T-helper 22 cell (primary cell): ENCODE results near the gene CAMKMT.

Experiments
- DNase-seq: peaks from one replicate; pipeline ENCODE4 v3.0.0-alpha.2; 2020; ENCODE audit warnings: low read depth

The CAMKMT gene

GRCh38 chr2:44649381-44649780 lies 287.6 kb downstream of the CAMKMT start:
- DNase-seq, result no peak

GRCh38 chr2:44650796-44651195 lies 289.0 kb downstream of the CAMKMT start:
- no peak for DNase-seq

GRCh38 chr2:44651974-44652373 lies 290.2 kb downstream of the CAMKMT start:
- DNase-seq, result no peak

GRCh38 chr2:44652701-44653100 lies 291.0 kb downstream of the CAMKMT start:
- no peak for DNase-seq

- no peak for DNase-seq
These were observed 293.7 kb downstream of the CAMKMT start for GRCh38 chr2:44655401-44655864.

- DNase-seq, result no peak
These were observed 294.7 kb downstream of the CAMKMT start for GRCh38 chr2:44656460-44656859.

- no peak for DNase-seq
These were observed 301.8 kb downstream of the CAMKMT start for GRCh38 chr2:44663471-44664073.

- DNase-seq, result no peak
These were observed 306.6 kb downstream of the CAMKMT start for GRCh38 chr2:44668336-44668735.

- no peak for DNase-seq
These were observed 309.5 kb downstream of the CAMKMT start for GRCh38 chr2:44671276-44671675.

- no peak for DNase-seq
These were observed 310.2 kb downstream of the CAMKMT start for GRCh38 chr2:44671916-44672315.

GRCh38 chr2:44672431-44672830 lies 310.7 kb downstream of the CAMKMT start:
- no peak for DNase-seq

GRCh38 chr2:44674473-44675284 lies 312.9 kb downstream of the CAMKMT start:
- no peak for DNase-seq

- DNase-seq, result no peak
These were observed 314.6 kb downstream of the CAMKMT start for GRCh38 chr2:44676379-44676778.

GRCh38 chr2:44679584-44679983 lies 317.8 kb downstream of the CAMKMT start:
- no peak for DNase-seq

- DNase-seq, result no peak
These were observed 318.2 kb downstream of the CAMKMT start for GRCh38 chr2:44679990-44680389.

GRCh38 chr2:44680424-44680971 lies 318.8 kb downstream of the CAMKMT start:
- no peak for DNase-seq

GRCh38 chr2:44680983-44681531 lies 319.3 kb downstream of the CAMKMT start:
- DNase-seq, result no peak

- no peak for DNase-seq
These were observed 320.7 kb downstream of the CAMKMT start for GRCh38 chr2:44682459-44682858.

GRCh38 chr2:44684559-44684958 lies 322.8 kb downstream of the CAMKMT start:
- DNase-seq, result no peak

- no peak for DNase-seq
These were observed 324.8 kb downstream of the CAMKMT start for GRCh38 chr2:44686561-44686960.

GRCh38 chr2:44687686-44688455 lies 326.1 kb downstream of the CAMKMT start:
- DNase-seq, result no peak

- no peak for DNase-seq
These were observed 326.8 kb downstream of the CAMKMT start for GRCh38 chr2:44688456-44689124.
